Spleen (tissue), 11 donors: ENCODE data around the gene DCUN1D4. TPM values are rescaled to one million over a fixed set of nuclear protein-coding genes. Genes with fewer than 3 reads are reported as not detected.
"Not testable (repeated sequence)": the region's sequence is repeated elsewhere in the genome, so short reads cannot be mapped to it uniquely, and the experiment has no call there.

Experiments
- DNase-seq: peaks from one replicate; pipeline ENCODE4 v3.0.0-alpha.2; 2020
- H3K27ac ChIP-seq, 8 donors: fragments of 200-600 bp; sonication (generic) in 7 of 8; 1 replicate in 4 of 8; 2 replicates in 4 of 8; pipeline versions ENCODE4 v1.5.0 to v1.8.0; 2016 to 2021; ENCODE audit warnings: inconsistent platforms in 4 of 8, mild to moderate bottlenecking in 4 of 8, moderate library complexity in 1 of 8
- H3K27me3 ChIP-seq, 7 donors: fragments of 200-600 bp; sonication (generic) in 6 of 7; replicated peaks in 1 of 7; 1 replicate in 4 of 7; 2 replicates in 3 of 7; pipeline versions ENCODE4 v1.5.0 to v1.8.0; 2016 to 2021; ENCODE audit warnings: inconsistent platforms in 3 of 7, mild to moderate bottlenecking in 1 of 7
- H3K36me3 ChIP-seq, 6 donors: fragments of 200-600 bp; sonication (generic) in 5 of 6; 1 replicate in 4 of 6; 2 replicates in 2 of 6; pipeline versions ENCODE4 v1.5.0 to v1.8.0; 2016 to 2021; ENCODE audit warnings: inconsistent platforms in 2 of 6
- H3K4me1 ChIP-seq, 6 donors: fragments of 200-600 bp; sonication (generic) in 5 of 6; 1 replicate in 3 of 6; 2 replicates in 3 of 6; pipeline versions ENCODE4 v1.5.0 to v1.8.0; 2016 to 2021; ENCODE audit warnings: inconsistent platforms in 3 of 6
- H3K4me3 ChIP-seq, 8 donors: fragments of 200-600 bp; sonication (generic) in 7 of 8; 1 replicate in 4 of 8; 2 replicates in 4 of 8; pipeline versions ENCODE4 v1.5.0 to v1.8.0; 2016 to 2021; ENCODE audit warnings: inconsistent platforms in 4 of 8, mild to moderate bottlenecking in 4 of 8, moderate library complexity in 2 of 8
- H3K9me3 ChIP-seq, 8 donors: fragments of 200-600 bp; sonication (generic) in 7 of 8; 1 replicate in 4 of 8; 2 replicates in 4 of 8; pipeline versions ENCODE4 v1.5.0 to v1.8.0; 2016 to 2021; ENCODE audit warnings: inconsistent platforms in 4 of 8
- POLR2A ChIP-seq, 3 donors: fragments of 450-650 bp; IDR thresholded peaks; one replicate each; pipeline ENCODE4 v1.5.1; 2017; ENCODE audit warnings: antibody characterized with exemption in 3 of 3, mild to moderate bottlenecking in 1 of 3
- POLR2AphosphoS5 ChIP-seq, 3 donors: sonication (generic); formaldehyde crosslinking; IDR thresholded peaks; one replicate each; pipeline ENCODE4 v1.5.1; 2017; ENCODE audit warnings: antibody characterized with exemption in 3 of 3
- WGBS, 5 donors: extraction: QIAGEN DNeasy Blood & Tissue Kit in 3 of 5; methylation state at CpG; one replicate each; pipeline versions ENCODE4 v1.1.5 to v1.1.7; 2013 to 2018; 5-methylcytosine and 5-hydroxymethylcytosine counted together
- intact Hi-C: fragments of 100-400 bp; cut with DNase I; formaldehyde crosslinking; loops from one replicate; pipeline ENCODE4 v1.15.0; 2023; ENCODE audit warnings: low total_unique reads
- polyA plus RNA-seq, 3 donors: library from polyadenylated mRNA; stranded (reverse); fragments of 200-250 nt; gene quantifications; one replicate each; pipeline ENCODE4 v1.2.1, GENCODE V29; 2013
- total RNA-seq, 7 donors: library from RNA; depleted of rRNA in 3 of 7; stranded (reverse); fragments of >200 nt in 3 of 7; fragmentation: NEBNext Ultra II Directional in 4 of 7; extraction: Animal tissue kit (Norgen Biotek cat#: 25700) in 4 of 7; gene quantifications; one replicate each; pipeline versions ENCODE4 v1.1.0 to v1.2.1, GENCODE V29; 2016 to 2021
- TF ChIP-seq, protein P1 (sequence below), 11 experiments: fragments of 200-600 bp in 7 of 11; fragments of 450-650 bp in 4 of 11; sonication (generic) in 4 of 11; IDR thresholded peaks in 8 of 11; conservative IDR thresholded peaks in 3 of 11; 1 replicate in 7 of 11; 2 replicates in 4 of 11; pipeline versions ENCODE4 v1.4.0 to v1.8.0; 2016 to 2021; ENCODE audit warnings: antibody characterized with exemption in 11 of 11, inconsistent platforms in 4 of 11, mild to moderate bottlenecking in 1 of 11
- donor health status: healthy with polysubstance abuse.
- donor health status: DM: no; HTN: no; CAD: no; lungs with moderate emphysema.
- donor health status: DM: no; HTN: no; CAD: no.
- donor health status: Bipolar disorder and iron deficiency.
- donor health status: healthy.
- donor health status: DM: no; HTN: no; CAD: no.
- donor health status: DM: yes; HTN: yes; CAD: no.

The DCUN1D4 gene
- total and polyA plus RNA-seq, 10 donors, result 10.8 to 59.8 (median 43.7) TPM

- H3K27me3 ChIP-seq, result peaks cover 0 to 3% (median 0%) of the 10 kb centered on the region in 7 donors
- TF ChIP-seq POLR2A (IDR thresholded peaks at IDR 0.05) (no peak), POLR2AphosphoS5 (IDR thresholded peaks at IDR 0.05) (no peak)
- TF ChIP-seq, protein P1, sequence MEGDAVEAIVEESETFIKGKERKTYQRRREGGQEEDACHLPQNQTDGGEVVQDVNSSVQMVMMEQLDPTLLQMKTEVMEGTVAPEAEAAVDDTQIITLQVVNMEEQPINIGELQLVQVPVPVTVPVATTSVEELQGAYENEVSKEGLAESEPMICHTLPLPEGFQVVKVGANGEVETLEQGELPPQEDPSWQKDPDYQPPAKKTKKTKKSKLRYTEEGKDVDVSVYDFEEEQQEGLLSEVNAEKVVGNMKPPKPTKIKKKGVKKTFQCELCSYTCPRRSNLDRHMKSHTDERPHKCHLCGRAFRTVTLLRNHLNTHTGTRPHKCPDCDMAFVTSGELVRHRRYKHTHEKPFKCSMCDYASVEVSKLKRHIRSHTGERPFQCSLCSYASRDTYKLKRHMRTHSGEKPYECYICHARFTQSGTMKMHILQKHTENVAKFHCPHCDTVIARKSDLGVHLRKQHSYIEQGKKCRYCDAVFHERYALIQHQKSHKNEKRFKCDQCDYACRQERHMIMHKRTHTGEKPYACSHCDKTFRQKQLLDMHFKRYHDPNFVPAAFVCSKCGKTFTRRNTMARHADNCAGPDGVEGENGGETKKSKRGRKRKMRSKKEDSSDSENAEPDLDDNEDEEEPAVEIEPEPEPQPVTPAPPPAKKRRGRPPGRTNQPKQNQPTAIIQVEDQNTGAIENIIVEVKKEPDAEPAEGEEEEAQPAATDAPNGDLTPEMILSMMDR (IDR thresholded peaks at IDR 0.05 in 8 of 11, conservative IDR thresholded peaks at IDR 0.05 in 3 of 11), result no peak
- intact Hi-C loops, result no loop called here
- H3K4me3 ChIP-seq, result no peak overlapping the region
- no peak overlapping the region for H3K27ac ChIP-seq
- no peak for DNase-seq
- WGBS, 5 donors, result 62 to 80% (median 72%) methylated on average over 3 of the region's 3 CpGs
- no peaks in the 10 kb centered on the region for H3K9me3 ChIP-seq
- H3K4me1 ChIP-seq, result no peaks in the 10 kb centered on the region
- H3K36me3 ChIP-seq, result no peaks in the 10 kb centered on the region
These were observed 89.7 kb downstream of the DCUN1D4 start for GRCh38 chr4:51932684-51933083.

DNA sequence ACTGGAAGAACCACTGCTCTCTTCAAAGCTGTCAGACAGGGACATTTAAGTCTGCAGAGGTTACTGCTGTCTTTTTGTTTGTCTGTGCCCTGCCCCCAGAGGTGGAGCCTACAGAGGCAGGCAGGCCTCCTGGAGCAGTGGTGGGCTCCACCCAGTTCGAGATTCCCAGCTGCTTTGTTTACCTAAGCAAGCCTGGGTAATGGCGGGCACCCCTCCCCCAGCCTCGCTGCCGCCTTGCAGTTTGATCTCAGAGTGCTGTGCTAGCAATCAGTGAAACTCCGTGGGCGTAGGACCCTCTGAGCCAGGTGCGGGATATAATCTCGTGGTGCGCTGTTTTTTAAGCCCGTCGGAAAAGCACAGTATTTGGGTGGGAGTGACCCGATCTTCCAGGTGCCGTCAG, 97.5 kb downstream of the DCUN1D4 start:
- intact Hi-C loops, H3K4me1 ChIP-seq, H3K27ac ChIP-seq, DNase-seq, H3K4me3 ChIP-seq, H3K36me3 ChIP-seq, H3K27me3 ChIP-seq: not testable (repeated sequence)
- peaks cover 0 to 12% (median 0%) of the 10 kb centered on the region in 8 donors for H3K9me3 ChIP-seq
- 84 to 95% (median 93%) methylated on average over 11 to 13 of the region's 13 CpGs for WGBS, 5 donors

- Histone ChIP-seq H3K36me3 (no peaks in the 10 kb centered on the region), H3K4me1 (no peaks in the 10 kb centered on the region), H3K27me3 (no peaks in the 10 kb centered on the region), H3K4me3 (no peak overlapping the region), H3K27ac (no peak overlapping the region), H3K9me3 (peaks cover 0 to 15% (median 0%) of the 10 kb centered on the region in 8 donors)
- no peak for DNase-seq
- 80 to 88% (median 84%) methylated on average over 6 of the region's 6 CpGs for WGBS, 5 donors
- intact Hi-C loops, result no loop called here
- TF ChIP-seq, protein P1 (IDR thresholded peaks at IDR 0.05 in 8 of 11, conservative IDR thresholded peaks at IDR 0.05 in 3 of 11), result no peak
- TF ChIP-seq POLR2A (IDR thresholded peaks at IDR 0.05), result no peak
- TF ChIP-seq POLR2AphosphoS5 (IDR thresholded peaks at IDR 0.05), result no peak
These were observed 99.3 kb downstream of the DCUN1D4 start for GRCh38 chr4:51942108-51942832.

DNA sequence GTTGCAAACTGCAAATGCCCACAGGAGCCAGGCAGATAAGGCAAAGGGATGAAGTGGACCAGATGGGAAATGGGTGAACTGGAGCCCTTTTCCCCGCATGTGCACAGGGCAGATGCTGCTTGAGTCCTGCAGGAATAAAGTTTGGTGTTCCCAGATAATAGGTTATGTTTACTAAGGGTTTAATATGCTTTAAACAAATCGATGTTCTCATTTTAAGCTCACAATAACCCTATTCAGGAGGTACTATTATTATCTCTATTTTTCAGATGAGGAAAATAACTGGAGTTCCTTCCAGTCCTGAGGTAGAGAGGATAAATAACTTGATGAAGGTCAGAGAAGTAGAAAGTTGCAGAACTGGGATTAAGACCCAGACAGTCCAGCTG, 99.9 kb downstream of the DCUN1D4 start:
- Histone ChIP-seq H3K27me3 (no peaks in the 10 kb centered on the region), H3K4me3 (no peak overlapping the region), H3K36me3 (no peaks in the 10 kb centered on the region), H3K9me3 (peaks cover 0 to 20% (median 0%) of the 10 kb centered on the region in 8 donors), H3K27ac (no peak overlapping the region), H3K4me1 (no peaks in the 10 kb centered on the region)
- 74 to 96% (median 85%) methylated on average over 2 of the region's 2 CpGs for WGBS, 5 donors
- intact Hi-C loops, result no loop called here
- no peak for TF ChIP-seq POLR2AphosphoS5 (IDR thresholded peaks at IDR 0.05)
- TF ChIP-seq, protein P1 (IDR thresholded peaks at IDR 0.05 in 8 of 11, conservative IDR thresholded peaks at IDR 0.05 in 3 of 11), result no peak
- TF ChIP-seq POLR2A (IDR thresholded peaks at IDR 0.05), result no peak
- DNase-seq, result no peak
